PC-9 (cell line): Measurements from ENCODE around the gene AP4S1. TPM values are rescaled to one million over a fixed set of nuclear protein-coding genes. Genes with fewer than 3 reads are reported as not detected.

Experiments used
- BruUV-seq: library from RNA; stranded (reverse); fragments of 400-500 nt; replicated peaks from 2 replicates; lab custom pipeline; 2021; lab: Mats Ljungman, UMichigan
- CTCF ChIA-PET: fragments of 300-600 bp; sonication (Branson Sonifier 250); formaldehyde crosslinking; loops from one replicate; lab custom pipeline; 2022; ENCODE audit warnings: antibody characterized with exemption; lab: Charles Lee
- POLR2A ChIA-PET: fragments of 300-600 bp; sonication (Branson Sonifier 250); formaldehyde crosslinking; loops from one replicate; lab custom pipeline; 2022; ENCODE audit warnings: antibody characterized with exemption; ENCODE audit not compliant: unreplicated experiment; lab: Charles Lee
- DNase-seq, 2 experiments: peaks; one replicate each; pipeline versions ENCODE4 v3.0.0 to v3.0.0-alpha.2; 2015 to 2022; ENCODE audit warnings: mixed read lengths in 1 of 2
- H2AFZ ChIP-seq: fragments of 200-600 bp; sonication (generic); 2 replicates; pipeline ENCODE4 v1.8.1; 2017; ENCODE audit warnings: antibody characterized with exemption
- H3F3A ChIP-seq: fragments of 200-600 bp; sonication (generic); 2 replicates; pipeline ENCODE4 v1.8.1; 2017; ENCODE audit warnings: antibody characterized with exemption, mild to moderate bottlenecking, low read depth; ENCODE audit not compliant: insufficient read depth
- H3K27ac ChIP-seq: fragments of 200-600 bp; sonication (generic); 2 replicates; pipeline ENCODE4 v1.6.1; 2016; ENCODE audit warnings: mixed run types
- H3K27me3 ChIP-seq: fragments of 200-600 bp; sonication (generic); 2 replicates; pipeline ENCODE4 v1.6.1; 2016; ENCODE audit warnings: low read depth, mixed run types; ENCODE audit not compliant: insufficient read depth
- H3K36me3 ChIP-seq: fragments of 200-600 bp; sonication (generic); 2 replicates; pipeline ENCODE4 v1.6.1; 2016; ENCODE audit warnings: low read depth, mixed run types
- H3K4me1 ChIP-seq: fragments of 200-600 bp; sonication (generic); replicated peaks from 2 replicates; pipeline ENCODE4 v1.6.1; 2016; ENCODE audit warnings: mixed run types; ENCODE audit not compliant: insufficient read depth
- H3K4me2 ChIP-seq: fragments of 200-600 bp; sonication (generic); 2 replicates; pipeline ENCODE4 v1.6.1; 2017; ENCODE audit warnings: mixed run types
- H3K4me3 ChIP-seq: fragments of 200-600 bp; sonication (generic); 2 replicates; pipeline ENCODE4 v1.6.1; 2016; ENCODE audit warnings: mixed run types
- H3K79me2 ChIP-seq: fragments of 200-600 bp; sonication (generic); 2 replicates; pipeline ENCODE4 v1.6.1; 2017; ENCODE audit warnings: low read depth, mixed run types
- H3K9me2 ChIP-seq: fragments of 200-600 bp; sonication (generic); 2 replicates; pipeline ENCODE4 v1.8.1; 2017; ENCODE audit warnings: mild to moderate bottlenecking; ENCODE audit not compliant: insufficient read depth
- H3K9me3 ChIP-seq: fragments of 200-600 bp; sonication (generic); 2 replicates; pipeline ENCODE4 v1.8.1; 2016; ENCODE audit warnings: low read depth; ENCODE audit not compliant: insufficient read depth
- H4K20me1 ChIP-seq: fragments of 200-600 bp; sonication (generic); 2 replicates; pipeline ENCODE4 v1.8.1; 2017; ENCODE audit not compliant: insufficient read depth
- EZH2 ChIP-seq: fragments of 200-600 bp; sonication (generic); IDR thresholded peaks from 2 replicates; pipeline ENCODE4 v1.8.0; 2017; ENCODE audit warnings: antibody characterized with exemption, low read depth
- intact Hi-C: fragments of 100-400 bp; cut with micrococcal nuclease; formaldehyde crosslinking; loops from one replicate; pipeline ENCODE4 v1.10.0; 2022; ENCODE audit not compliant: unreplicated experiment
- total RNA-seq: library from RNA; stranded (reverse); gene quantifications from 2 replicates; pipeline ENCODE4 v1.2.3, GENCODE V29; 2021
- TF ChIP-seq, protein P1 (sequence below): fragments of 200-600 bp; sonication (generic); conservative IDR thresholded peaks from 2 replicates; pipeline ENCODE4 v1.6.1; 2017; ENCODE audit warnings: mixed run types, antibody characterized with exemption, mild to moderate bottlenecking, moderate library complexity

The AP4S1 gene
- total RNA-seq, 1 experiment from 2014 or later, result 2.8 TPM

DNA sequence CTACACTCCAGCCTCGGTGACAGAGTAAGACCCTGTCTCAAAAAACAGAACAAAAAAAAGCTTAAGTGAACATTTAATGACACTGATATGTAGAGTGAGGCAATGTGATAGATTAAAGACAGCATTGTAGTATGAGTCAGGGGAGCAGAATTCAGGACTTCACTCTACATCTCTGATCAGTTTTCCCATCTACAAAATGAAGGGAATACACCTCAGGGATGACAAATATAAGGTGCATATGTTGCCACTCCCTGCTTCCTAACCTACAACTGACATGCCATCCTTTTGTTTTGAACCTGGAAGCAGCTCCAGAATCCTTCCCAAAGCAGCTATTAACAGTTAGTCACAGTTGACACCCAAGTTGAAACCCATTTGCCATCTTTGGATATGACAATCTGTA is 31.6 kb downstream of the AP4S1 start:
- ChIA-PET POLR2A (interaction anchor here (0.7 kb wide), 1 partner anchor 63 kb away, joined by 5 read pairs; no protein-coding TSS in a partner anchor), CTCF (interaction anchor here (0.6 kb wide), 1 partner anchor 55 kb away, joined by 8 read pairs; no protein-coding TSS in a partner anchor)
- no peak overlapping the region for H2AFZ ChIP-seq
- H3K4me3 ChIP-seq, result no peak overlapping the region
- no peaks in the 10 kb centered on the region for H3K36me3 ChIP-seq
- no TSS peak for BruUV-seq
- no peaks in the 10 kb centered on the region for H3K27me3 ChIP-seq
- no peaks in the 10 kb centered on the region for H3K9me2 ChIP-seq
- H4K20me1 ChIP-seq, result no peaks in the 10 kb centered on the region
- TF ChIP-seq, protein P1, sequence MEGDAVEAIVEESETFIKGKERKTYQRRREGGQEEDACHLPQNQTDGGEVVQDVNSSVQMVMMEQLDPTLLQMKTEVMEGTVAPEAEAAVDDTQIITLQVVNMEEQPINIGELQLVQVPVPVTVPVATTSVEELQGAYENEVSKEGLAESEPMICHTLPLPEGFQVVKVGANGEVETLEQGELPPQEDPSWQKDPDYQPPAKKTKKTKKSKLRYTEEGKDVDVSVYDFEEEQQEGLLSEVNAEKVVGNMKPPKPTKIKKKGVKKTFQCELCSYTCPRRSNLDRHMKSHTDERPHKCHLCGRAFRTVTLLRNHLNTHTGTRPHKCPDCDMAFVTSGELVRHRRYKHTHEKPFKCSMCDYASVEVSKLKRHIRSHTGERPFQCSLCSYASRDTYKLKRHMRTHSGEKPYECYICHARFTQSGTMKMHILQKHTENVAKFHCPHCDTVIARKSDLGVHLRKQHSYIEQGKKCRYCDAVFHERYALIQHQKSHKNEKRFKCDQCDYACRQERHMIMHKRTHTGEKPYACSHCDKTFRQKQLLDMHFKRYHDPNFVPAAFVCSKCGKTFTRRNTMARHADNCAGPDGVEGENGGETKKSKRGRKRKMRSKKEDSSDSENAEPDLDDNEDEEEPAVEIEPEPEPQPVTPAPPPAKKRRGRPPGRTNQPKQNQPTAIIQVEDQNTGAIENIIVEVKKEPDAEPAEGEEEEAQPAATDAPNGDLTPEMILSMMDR, result no peak
- TF ChIP-seq EZH2, result no peak
- no peaks in the 10 kb centered on the region for H3K9me3 ChIP-seq
- H3F3A ChIP-seq, result no peaks in the 10 kb centered on the region; the same call in 1 of the 2 replicates
- no peak for DNase-seq
- peaks cover 12% of the 10 kb centered on the region for H3K4me1 ChIP-seq
- no peaks in the 10 kb centered on the region for H3K79me2 ChIP-seq
- no peak overlapping the region for H3K27ac ChIP-seq
- no peak overlapping the region for H3K4me2 ChIP-seq
- intact Hi-C loops, result no loop called here

DNA sequence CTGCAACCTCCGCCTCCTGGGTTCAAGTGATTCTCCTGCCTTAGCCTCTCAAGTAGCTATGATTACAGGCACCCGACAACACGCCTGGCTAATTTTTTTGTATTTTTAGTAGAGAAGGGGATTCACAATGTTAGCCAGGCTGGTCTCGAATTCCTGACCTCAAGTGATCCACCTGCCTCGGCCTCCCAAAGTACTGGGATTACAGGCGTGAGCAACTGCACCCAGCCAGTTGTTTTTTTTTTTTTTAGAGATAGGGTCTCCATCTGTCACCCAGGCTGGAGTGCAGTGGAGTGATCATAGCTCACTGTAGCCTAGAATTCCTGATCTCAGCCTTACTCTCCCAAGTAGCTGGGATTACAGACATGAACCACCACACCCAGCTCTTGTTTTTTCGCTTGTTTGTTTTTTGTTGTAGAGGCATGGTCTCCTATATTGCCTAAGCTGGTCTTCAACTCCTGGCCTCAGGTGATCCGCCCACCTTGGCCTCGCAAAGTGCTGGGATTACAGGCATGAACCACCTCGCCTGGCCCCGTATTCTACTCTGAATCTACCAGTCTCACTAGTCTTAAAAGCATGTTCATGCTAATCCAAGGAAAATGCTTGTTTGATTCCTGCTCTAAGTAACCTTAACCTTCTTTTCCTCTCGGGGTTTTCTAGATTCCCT is 32.4 kb downstream of the AP4S1 start:
- TF ChIP-seq, protein P1, result no peak
- no peak for TF ChIP-seq EZH2
- Histone ChIP-seq H3K4me3 (no peak overlapping the region), H3K27ac (no peak overlapping the region), H3K4me2 (no peak overlapping the region), H3K36me3 (no peaks in the 10 kb centered on the region), H3K9me2 (no peaks in the 10 kb centered on the region), H3K4me1 (peaks cover 12% of the 10 kb centered on the region), H2AFZ (no peak overlapping the region), H3K9me3 (no peaks in the 10 kb centered on the region), H4K20me1 (no peaks in the 10 kb centered on the region), H3K27me3 (no peaks in the 10 kb centered on the region), H3F3A (no peaks in the 10 kb centered on the region; the same call in 1 of the 2 replicates), H3K79me2 (no peaks in the 10 kb centered on the region)
- intact Hi-C loops, result no loop called here
- ChIA-PET POLR2A (no interaction called here), CTCF (interaction anchor here (0.6 kb wide), 2 partner anchors 16 to 55 kb away, joined by 3 to 8 read pairs; no protein-coding TSS in a partner anchor)
- no TSS peak for BruUV-seq
- DNase-seq, result no peak

DNA sequence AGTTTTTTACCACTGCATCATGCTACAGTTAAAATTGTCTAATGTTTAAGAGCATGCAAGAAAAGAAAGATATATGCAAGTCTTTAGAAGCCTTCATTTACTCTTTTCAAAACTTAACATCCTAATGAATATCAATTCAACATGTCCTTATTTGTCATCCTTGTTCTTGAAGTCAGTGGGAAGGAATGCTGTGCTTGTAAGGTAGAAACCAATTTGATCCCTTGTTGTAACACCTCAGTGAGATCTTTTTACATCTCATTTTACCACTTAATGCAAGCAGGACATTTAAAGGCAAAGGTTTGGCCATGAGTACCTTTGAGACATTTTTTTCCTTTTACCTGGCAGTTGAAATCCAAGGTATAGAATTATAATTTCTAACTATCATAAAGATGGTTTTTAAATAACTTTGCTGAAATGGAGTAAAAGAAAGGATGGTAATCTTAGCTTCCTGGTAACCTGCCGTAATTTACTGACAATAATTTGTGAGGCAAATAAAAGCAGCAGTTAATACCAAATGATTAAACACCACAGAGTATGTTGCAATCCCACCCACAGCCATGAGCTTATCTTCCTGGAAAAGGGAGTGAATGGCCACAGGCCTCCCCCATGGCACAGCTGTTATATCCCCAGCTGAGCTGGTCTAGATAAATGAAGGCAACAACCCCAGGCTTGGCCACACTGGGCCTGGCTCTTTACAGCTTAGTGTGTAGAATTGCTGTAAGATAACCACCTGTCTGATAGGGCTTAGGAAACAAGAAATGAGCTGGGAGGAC is 33.9 kb downstream of the AP4S1 start:
- Histone ChIP-seq H3K9me3 (no peaks in the 10 kb centered on the region), H3K27ac (peak overlapping the region; percentile 55), H3K4me1 (peaks cover 12% of the 10 kb centered on the region), H3F3A (no peaks in the 10 kb centered on the region; the same call in 1 of the 2 replicates), H3K27me3 (no peaks in the 10 kb centered on the region), H3K36me3 (no peaks in the 10 kb centered on the region), H3K4me2 (0 out of 2 replicates have a peak overlapping the region, but pooled peaks have one; percentile 23), H4K20me1 (no peaks in the 10 kb centered on the region), H3K9me2 (no peaks in the 10 kb centered on the region), H3K79me2 (no peaks in the 10 kb centered on the region), H2AFZ (no peak overlapping the region), H3K4me3 (no peak overlapping the region)
- intact Hi-C loops, result no loop called here
- no TSS peak for BruUV-seq
- DNase-seq, result peak in 1 of 2 experiments; percentile 45
- ChIA-PET CTCF (interaction anchor here (0.6 to 0.9 kb wide), 2 partner anchors 22 to 36 kb away, joined by 3 to 8 read pairs; no protein-coding TSS in a partner anchor), POLR2A (no interaction called here)
- no peak for TF ChIP-seq EZH2
- TF ChIP-seq, protein P1, result no peak
